Activated CD8-positive, alpha-beta memory T cell treated with anti-CD3 and anti-CD28 coated beads for 24 hours (primary cell): ENCODE data around the gene SERPINA5.
A peak's percentile ranks its signal among the peaks of the same experiment; 100 is the strongest.

Source experiments
- DNase-seq: peaks from one replicate; pipeline ENCODE4 v3.0.0-alpha.2; 2020

Gene SERPINA5

GRCh38 chr14:94581127-94581999 is at the start of gene SERPINA5:
Gene SERPINA5 (plus strand): TSS chr14:94581426. CDS start chr14:94587363, 5,937 bp downstream.
- DNase-seq: no peak

GRCh38 chr14:94532447-94532846 is 48.8 kb upstream of the SERPINA5 start:
- DNase-seq: no peak

- DNase-seq: peak; percentile 1
Measured at GRCh38 chr14:94535506-94535905, 45.7 kb upstream of the SERPINA5 start.

GRCh38 chr14:94536836-94537235 is 44.4 kb upstream of the SERPINA5 start:
- peak; percentile 5 for DNase-seq

- peak; percentile 33 for DNase-seq
Measured at GRCh38 chr14:94538070-94538740, 43.0 kb upstream of the SERPINA5 start.

- peak; percentile 37 for DNase-seq
Measured at GRCh38 chr14:94539181-94539580, 42.0 kb upstream of the SERPINA5 start.

GRCh38 chr14:94540031-94540794 is 41.0 kb upstream of the SERPINA5 start:
- DNase-seq: no peak

GRCh38 chr14:94541234-94541975 is 39.8 kb upstream of the SERPINA5 start:
- DNase-seq: no peak

GRCh38 chr14:94542111-94542810 is 39.0 kb upstream of the SERPINA5 start:
- no peak for DNase-seq

GRCh38 chr14:94542811-94543440 is 38.3 kb upstream of the SERPINA5 start:
- DNase-seq: no peak

GRCh38 chr14:94543449-94544124 is 37.6 kb upstream of the SERPINA5 start:
- no peak for DNase-seq

- no peak for DNase-seq
Measured at GRCh38 chr14:94544726-94545125, 36.5 kb upstream of the SERPINA5 start.

GRCh38 chr14:94545131-94545841 is 35.9 kb upstream of the SERPINA5 start:
- no peak for DNase-seq

GRCh38 chr14:94547151-94547680 is 34.0 kb upstream of the SERPINA5 start:
- DNase-seq: no peak

- no peak for DNase-seq
Measured at GRCh38 chr14:94547726-94548125, 33.5 kb upstream of the SERPINA5 start.

- DNase-seq: peak; percentile 13
Measured at GRCh38 chr14:94548131-94548998, 32.9 kb upstream of the SERPINA5 start.

- DNase-seq: peak; percentile 84
Measured at GRCh38 chr14:94548999-94549985, 31.9 kb upstream of the SERPINA5 start.

- DNase-seq: peak; percentile 32
Measured at GRCh38 chr14:94550041-94550440, 31.2 kb upstream of the SERPINA5 start.
